Neural cell (in vitro differentiated cells): ENCODE measurements around the gene COQ9. TPM values are rescaled to one million over a fixed set of nuclear protein-coding genes. Genes with fewer than 3 reads are reported as not detected.

Source experiments
- H2AFZ ChIP-seq: fragments of 200-600, 300-800 bp; sonication (generic), shearing (Covaris generic); 2 replicates; pipeline ENCODE4 v1.6.0; 2014; ENCODE audit warnings: low read depth, mild to moderate bottlenecking, antibody characterized with exemption, low read length, moderate library complexity
- H3F3A ChIP-seq: fragments of 200-600 bp; shearing (Covaris generic); 2 replicates; pipeline ENCODE4 v1.6.1; 2016; ENCODE audit warnings: mild to moderate bottlenecking, moderate library complexity, mixed read lengths, antibody characterized with exemption, low read length; ENCODE audit not compliant: insufficient read depth, poor library complexity, severe bottlenecking
- H3K27ac ChIP-seq: fragments of 200-600, 300-800 bp; sonication (generic), shearing (Covaris generic); 2 replicates; pipeline ENCODE4 v1.5.1; 2014; ENCODE audit warnings: mild to moderate bottlenecking, low read length, moderate library complexity
- H3K27me3 ChIP-seq: fragments of 300-800, 200-600 bp; sonication (generic), shearing (Covaris generic); 2 replicates; pipeline ENCODE4 v1.6.0; 2014; ENCODE audit warnings: mild to moderate bottlenecking, low read depth, low read length, moderate library complexity; ENCODE audit not compliant: insufficient read depth
- H3K36me3 ChIP-seq: fragments of 300-800, 200-600 bp; sonication (generic), shearing (Covaris generic); 2 replicates; pipeline ENCODE4 v1.5.1; 2014; ENCODE audit warnings: mild to moderate bottlenecking, antibody characterized with exemption, low read length, moderate library complexity; ENCODE audit not compliant: insufficient read depth
- H3K4me2 ChIP-seq: fragments of 300-800, 200-600 bp; sonication (generic), shearing (Covaris generic); 2 replicates; pipeline ENCODE4 v1.6.0; 2014; ENCODE audit warnings: mild to moderate bottlenecking, low read length
- H3K4me3 ChIP-seq: fragments of 300-800, 200-600 bp; sonication (generic), shearing (Covaris generic); 2 replicates; pipeline ENCODE4 v1.5.1; 2014; ENCODE audit warnings: mild to moderate bottlenecking, low read length, moderate library complexity
- H3K79me2 ChIP-seq: fragments of 200-600 bp; shearing (Covaris generic); replicated peaks from 2 replicates; pipeline ENCODE4 v1.6.0; 2014; ENCODE audit warnings: mild to moderate bottlenecking, low read length, moderate library complexity; ENCODE audit not compliant: insufficient read depth
- H3K9ac ChIP-seq: fragments of 300-800, 200-600 bp; sonication (generic), shearing (Covaris generic); 2 replicates; pipeline ENCODE4 v1.6.1; 2016; ENCODE audit warnings: mild to moderate bottlenecking, low read length, mixed read lengths
- H3K9me2 ChIP-seq: fragments of 200-600 bp; shearing (Covaris generic); 2 replicates; pipeline ENCODE4 v1.6.1; 2016; ENCODE audit warnings: mild to moderate bottlenecking, low read length, mixed read lengths; ENCODE audit not compliant: insufficient read depth
- H3K9me3 ChIP-seq: fragments of 200-600, 300-800 bp; sonication (generic), shearing (Covaris generic); 2 replicates; pipeline ENCODE4 v1.6.1; 2016; ENCODE audit warnings: mild to moderate bottlenecking, mixed run types, low read length, moderate library complexity, mixed read lengths
- H4K20me1 ChIP-seq: fragments of 200-600 bp; shearing (Covaris generic); 2 replicates; pipeline ENCODE4 v1.6.1; 2016; ENCODE audit warnings: mild to moderate bottlenecking, mixed run types; ENCODE audit not compliant: insufficient read depth
- CTCF ChIP-seq: fragments of 450-650 bp; IDR thresholded peaks from 2 replicates; pipeline ENCODE4 v1.5.1; 2014; ENCODE audit warnings: antibody characterized with exemption, mild to moderate bottlenecking, moderate library complexity; ENCODE audit not compliant: poor library complexity, severe bottlenecking
- EP300 ChIP-seq: fragments of 450-650 bp; conservative IDR thresholded peaks from 2 replicates; pipeline ENCODE4 v1.6.1; 2014; ENCODE audit warnings: antibody characterized with exemption, mild to moderate bottlenecking, moderate library complexity; ENCODE audit not compliant: poor library complexity, severe bottlenecking
- EZH2 ChIP-seq: fragments of 200-600, 300-800 bp; shearing (Covaris generic), sonication (generic); IDR thresholded peaks from 2 replicates; pipeline ENCODE4 v1.6.1; 2014; ENCODE audit warnings: antibody characterized with exemption, low read length, borderline replicate concordance, mild to moderate bottlenecking; ENCODE audit not compliant: insufficient read depth, poor library complexity, severe bottlenecking
- MXI1 ChIP-seq: fragments of 450-650 bp; conservative IDR thresholded peaks from 2 replicates; pipeline ENCODE4 v1.6.1; 2014; ENCODE audit warnings: antibody characterized with exemption, mild to moderate bottlenecking; ENCODE audit not compliant: poor library complexity, severe bottlenecking
- POLR2AphosphoS5 ChIP-seq: IDR thresholded peaks from 2 replicates; pipeline ENCODE4 v1.6.1; 2012
- RAD21 ChIP-seq: fragments of 450-650 bp; conservative IDR thresholded peaks from 2 replicates; pipeline ENCODE4 v1.6.1; 2014; ENCODE audit warnings: antibody characterized with exemption, mild to moderate bottlenecking, moderate library complexity
- REST ChIP-seq: IDR thresholded peaks from 2 replicates; pipeline ENCODE4 v1.6.1; 2012; ENCODE audit warnings: borderline replicate concordance
- SMC3 ChIP-seq: fragments of 450-650 bp; conservative IDR thresholded peaks from 2 replicates; pipeline ENCODE4 v1.6.1; 2014; ENCODE audit warnings: antibody characterized with exemption, mild to moderate bottlenecking, moderate library complexity; ENCODE audit not compliant: poor library complexity
- TAF1 ChIP-seq: IDR thresholded peaks from 2 replicates; pipeline ENCODE4 v1.6.1; 2012; ENCODE audit warnings: low read depth
- polyA plus RNA-seq: library from polyadenylated mRNA; depleted of rRNA; stranded (reverse); fragments of >200 nt; gene quantifications from 2 replicates; pipeline ENCODE4 v1.2.3, GENCODE V29; 2014

Gene COQ9
- polyA plus RNA-seq, 1 donor from 2014 or later, result 78.7 TPM

- Histone ChIP-seq H3K4me3 (peak within 1 kb of the TSS; percentile 76), H3F3A (no peaks in the 10 kb centered on the region), H3K27ac (no peak within 1 kb of the TSS), H2AFZ (peak within 1 kb of the TSS; percentile 67), H3K9me2 (no peaks in the 10 kb centered on the region), H3K9ac (peak within 1 kb of the TSS; percentile 64), H4K20me1 (no peaks in the 10 kb centered on the region), H3K27me3 (no peaks in the 10 kb centered on the region), H3K9me3 (no peaks in the 10 kb centered on the region), H3K36me3 (no peaks in the 10 kb centered on the region), H3K4me2 (peak within 1 kb of the TSS; percentile 73), H3K79me2 (no peaks in the 10 kb centered on the region)
- TF ChIP-seq EP300 (peak; percentile 27), EZH2 (no peak), REST (no peak), POLR2AphosphoS5 (peak; percentile 46), MXI1 (peak; percentile 28)
Observed at GRCh38 chr16:57485916-57486857, 38.9 kb downstream of the COQ9 start, which contains the start of gene DOK4. Gene DOK4 (minus strand): TSS chr16:57486493. CDS start chr16:57479507, 6,986 bp downstream.

GRCh38 chr16:57486858-57487834 lies 39.9 kb downstream of the COQ9 start:
- TF ChIP-seq EZH2 (no peak), POLR2AphosphoS5 (no peak), EP300 (no peak), CTCF (no peak), MXI1 (no peak), SMC3 (no peak), REST (no peak), TAF1 (no peak), RAD21 (no peak)
- Histone ChIP-seq H3K9ac (peak overlapping the region; percentile 64), H3K4me3 (peak overlapping the region; percentile 76)

More at GRCh38 chr16:57486858-57487834, 39.9 kb downstream of the COQ9 start:
- no peaks in the 10 kb centered on the region for H3K36me3 ChIP-seq
- H3F3A ChIP-seq, result no peaks in the 10 kb centered on the region
- H3K79me2 ChIP-seq, result no peaks in the 10 kb centered on the region
- H3K9me3 ChIP-seq, result no peaks in the 10 kb centered on the region
- H3K4me2 ChIP-seq, result no peak overlapping the region
- no peaks in the 10 kb centered on the region for H4K20me1 ChIP-seq
- H3K27me3 ChIP-seq, result no peaks in the 10 kb centered on the region
- peak overlapping the region; percentile 67 for H2AFZ ChIP-seq
- H3K9me2 ChIP-seq, result no peaks in the 10 kb centered on the region
- H3K27ac ChIP-seq, result no peak overlapping the region
